Measurements from ENCODE around the gene VSTM5.
"Not testable (repeated sequence)": the region's sequence is repeated elsewhere in the genome, so short reads cannot be mapped to it uniquely, and the experiment has no call there.

The VSTM5 gene

GRCh38 chr11:93871526-93871925 is 21.1 kb upstream of the VSTM5 start:
- peaks cover 6% of the 10 kb centered on the region for H3K9me3 Mint-ChIP-seq
- TF ChIP-seq CTCF (IDR thresholded peaks at IDR 0.05; ENCODE audit: unreplicated experiment in 3 of 3): no peak
- H3K27me3 Mint-ChIP-seq (ENCODE audit: low read depth): peaks cover 4% of the 10 kb centered on the region
- H3K27ac Mint-ChIP-seq: no peak overlapping the region
- no peaks in the 10 kb centered on the region for H3K36me3 Mint-ChIP-seq (ENCODE audit: low read depth)
- H3K4me1 Mint-ChIP-seq: no peaks in the 10 kb centered on the region
- no peak overlapping the region for H3K4me3 Mint-ChIP-seq

- Mint-ChIP-seq H3K36me3 (ENCODE audit: low read depth) (no peaks in the 10 kb centered on the region), H3K27me3 (ENCODE audit: low read depth) (peaks cover 4% of the 10 kb centered on the region), H3K4me3 (no peak overlapping the region), H3K4me1 (no peaks in the 10 kb centered on the region), H3K9me3 (peaks cover 6% of the 10 kb centered on the region), H3K27ac (no peak overlapping the region)
- no peak for TF ChIP-seq CTCF (IDR thresholded peaks at IDR 0.05; ENCODE audit: unreplicated experiment in 3 of 3)
Observed at GRCh38 chr11:93870616-93871015, 20.2 kb upstream of the VSTM5 start.

- Mint-ChIP-seq H3K27me3 (ENCODE audit: low read depth) (peaks cover 4% of the 10 kb centered on the region), H3K9me3 (peaks cover 6% of the 10 kb centered on the region), H3K4me1 (no peaks in the 10 kb centered on the region), H3K4me3 (no peak overlapping the region), H3K36me3 (ENCODE audit: low read depth) (no peaks in the 10 kb centered on the region), H3K27ac (no peak overlapping the region)
- no peak for TF ChIP-seq CTCF (IDR thresholded peaks at IDR 0.05; ENCODE audit: unreplicated experiment in 3 of 3)
Observed at GRCh38 chr11:93869830-93870229, 19.4 kb upstream of the VSTM5 start.

DNA sequence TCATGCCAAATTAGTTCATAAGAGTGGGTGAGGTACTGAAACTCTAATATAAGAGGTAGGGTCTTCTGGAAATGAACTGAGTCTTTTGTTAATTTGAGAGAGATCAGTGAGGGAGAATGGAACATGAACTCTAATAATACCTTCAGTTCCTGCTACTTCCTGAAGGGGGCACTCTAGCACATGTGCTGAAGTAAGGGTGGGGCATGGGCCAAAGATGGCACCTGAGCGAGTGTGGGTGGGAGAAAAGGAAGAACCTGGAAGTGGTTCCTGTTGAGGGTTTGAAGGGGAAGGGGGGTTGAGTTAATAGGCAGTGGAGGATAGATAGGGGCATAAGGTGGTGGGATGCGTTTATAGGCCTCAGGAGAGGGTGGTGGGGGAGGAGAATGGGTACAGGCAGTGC is 18.0 kb upstream of the VSTM5 start:
- H3K9me3 Mint-ChIP-seq; H3K36me3 Mint-ChIP-seq (ENCODE audit: low read depth): not testable (repeated sequence)

DNA sequence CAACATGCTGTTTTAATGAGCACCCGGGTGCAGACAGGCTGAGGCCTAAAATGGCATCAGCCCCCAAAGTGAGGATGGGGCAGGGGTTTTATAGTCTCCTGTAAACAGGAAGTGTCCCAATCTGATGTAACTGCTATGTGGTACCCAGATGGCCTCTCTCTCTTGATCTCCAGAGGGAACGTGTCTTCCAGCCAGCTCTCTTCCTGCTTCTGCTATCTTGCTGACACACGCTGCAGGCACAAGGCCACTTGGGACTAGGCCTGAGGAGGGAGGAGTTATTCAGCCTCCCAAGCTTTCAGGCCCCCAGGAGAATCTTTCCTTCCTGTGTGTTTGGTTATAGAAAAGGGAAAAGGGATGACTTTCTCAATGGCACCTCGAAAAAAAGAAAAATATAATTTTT is 11.4 kb upstream of the VSTM5 start:
- Mint-ChIP-seq H3K9me3 (no peaks in the 10 kb centered on the region), H3K36me3 (ENCODE audit: low read depth) (no peaks in the 10 kb centered on the region), H3K4me3 (no peak overlapping the region), H3K27me3 (ENCODE audit: low read depth) (no peaks in the 10 kb centered on the region), H3K27ac (no peak overlapping the region), H3K4me1 (peaks cover 7% of the 10 kb centered on the region)
- TF ChIP-seq CTCF (IDR thresholded peaks at IDR 0.05; ENCODE audit: unreplicated experiment in 3 of 3): no peak

More for the DNA sequence above, 18.0 kb upstream of the VSTM5 start:
- H3K27ac Mint-ChIP-seq; H3K27me3 Mint-ChIP-seq (ENCODE audit: low read depth); H3K4me1 Mint-ChIP-seq; H3K4me3 Mint-ChIP-seq: not testable (repeated sequence)

- no peaks in the 10 kb centered on the region for H3K9me3 Mint-ChIP-seq
Observed at GRCh38 chr11:93858121-93858775, 7.8 kb upstream of the VSTM5 start.

More at GRCh38 chr11:93858121-93858775, 7.8 kb upstream of the VSTM5 start:
- Mint-ChIP-seq H3K27ac (peak overlapping the region in 1 of 3 experiments; percentile 19), H3K4me1 (peaks cover 7% of the 10 kb centered on the region), H3K36me3 (ENCODE audit: low read depth) (no peaks in the 10 kb centered on the region), H3K27me3 (ENCODE audit: low read depth) (no peaks in the 10 kb centered on the region), H3K4me3 (no peak overlapping the region)
- TF ChIP-seq CTCF (IDR thresholded peaks at IDR 0.05; ENCODE audit: unreplicated experiment in 3 of 3): no peak

Data from nephron (organoid).